ENCODE results near the gene HSPB6. TPM values are rescaled to one million over a fixed set of nuclear protein-coding genes. Genes with fewer than 3 reads are reported as not detected.

The HSPB6 gene
- total and polyA plus RNA-seq, 2 of the 8 experiments (the other 6 are each of a cell fraction or from before 2014, with no cell fraction given), result 0.91 TPM; not detected in 1

- no peak for TF ChIP-seq HDAC2 (IDR thresholded peaks at IDR 0.05; ENCODE audit: borderline replicate concordance in 1 of 2, low read depth in 2 of 2, low read length in 2 of 2)
Observed at GRCh38 chr19:35752746-35753350, 4.0 kb downstream of the HSPB6 start (continued).

Data from H1 (cell line).